Mucosa of descending colon (tissue), 3 donors: Measurements from ENCODE around the gene RLN2. TPM values are rescaled to one million over a fixed set of nuclear protein-coding genes. Genes with fewer than 3 reads are reported as not detected.
"Not testable (repeated sequence)": the region's sequence is repeated elsewhere in the genome, so short reads cannot be mapped to it uniquely, and the experiment has no call there.

ENCODE experiments used
- ATAC-seq: fragments of 200-7000 bp; cut with Tn5 transposase; one replicate; pipeline ENCODE4 v1.9.1; 2020; ENCODE audit warnings: mild to moderate bottlenecking, moderate library complexity
- DNase-seq, 3 donors: peaks; one replicate each; pipeline ENCODE4 v3.0.0-alpha.2; 2020
- H3K36me3 ChIP-seq: fragments of 200-600 bp; one replicate; pipeline ENCODE4 v1.8.0; 2021; ENCODE audit warnings: low read depth, mild to moderate bottlenecking
- H3K4me1 ChIP-seq: fragments of 200-600 bp; one replicate; pipeline ENCODE4 v1.8.0; 2021; ENCODE audit warnings: low read depth, mild to moderate bottlenecking
- H3K4me3 ChIP-seq: fragments of 200-600 bp; one replicate; pipeline ENCODE4 v1.8.0; 2021; ENCODE audit warnings: mild to moderate bottlenecking
- H3K9me3 ChIP-seq: fragments of 200-600 bp; one replicate; pipeline ENCODE4 v1.8.0; 2021; ENCODE audit warnings: mild to moderate bottlenecking
- intact Hi-C, 2 donors: fragments of 100-400 bp; cut with DNase I in 1 of 2; cut with micrococcal nuclease in 1 of 2; formaldehyde crosslinking; loops; one replicate each; pipeline versions ENCODE4 v1.11.0 to v1.11.1; 2022; cut with DNase I, micrococcal nuclease
- long read RNA-seq, 2 donors: library from polyadenylated mRNA; unstranded; transcript quantifications; one replicate each; pipeline ENCODE4 v2.0.0, GENCODE V29; 2019 to 2021
- total RNA-seq, 3 donors: library from RNA; stranded (reverse); fragmentation: NEBNext Ultra II Directional in 2 of 3; extraction: Animal tissue kit (Norgen Biotek cat#: 25700) in 2 of 3; gene quantifications; one replicate each; pipeline versions ENCODE4 v1.2.1 to v1.2.4, GENCODE V29; 2021 to 2023
- TF ChIP-seq, protein P1 (sequence below): fragments of 200-600 bp; IDR thresholded peaks from one replicate; pipeline ENCODE4 v1.8.0; 2022; ENCODE audit warnings: antibody characterized with exemption, mild to moderate bottlenecking
- donor health status: DM: no; HTN: no; CAD: no; lungs with moderate emphysema.
- donor health status: DM: no; HTN: no; CAD: no.
- donor health status: DM: no; HTN: yes; CAD: no.

Gene RLN2, protein sequence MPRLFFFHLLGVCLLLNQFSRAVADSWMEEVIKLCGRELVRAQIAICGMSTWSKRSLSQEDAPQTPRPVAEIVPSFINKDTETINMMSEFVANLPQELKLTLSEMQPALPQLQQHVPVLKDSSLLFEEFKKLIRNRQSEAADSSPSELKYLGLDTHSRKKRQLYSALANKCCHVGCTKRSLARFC
- under 1 TPM in 2 of 3 donors, not detected in 1; 0.32 to 0.58 TPM for total RNA-seq
- long read RNA-seq, donor 1: 0 reads
- long read RNA-seq, donor 2, partial matches to known transcripts: 1 of 1 reads
- long read RNA-seq, donor 2, other reads (novel, unspliced or antisense): 0 of 1 reads

DNA sequence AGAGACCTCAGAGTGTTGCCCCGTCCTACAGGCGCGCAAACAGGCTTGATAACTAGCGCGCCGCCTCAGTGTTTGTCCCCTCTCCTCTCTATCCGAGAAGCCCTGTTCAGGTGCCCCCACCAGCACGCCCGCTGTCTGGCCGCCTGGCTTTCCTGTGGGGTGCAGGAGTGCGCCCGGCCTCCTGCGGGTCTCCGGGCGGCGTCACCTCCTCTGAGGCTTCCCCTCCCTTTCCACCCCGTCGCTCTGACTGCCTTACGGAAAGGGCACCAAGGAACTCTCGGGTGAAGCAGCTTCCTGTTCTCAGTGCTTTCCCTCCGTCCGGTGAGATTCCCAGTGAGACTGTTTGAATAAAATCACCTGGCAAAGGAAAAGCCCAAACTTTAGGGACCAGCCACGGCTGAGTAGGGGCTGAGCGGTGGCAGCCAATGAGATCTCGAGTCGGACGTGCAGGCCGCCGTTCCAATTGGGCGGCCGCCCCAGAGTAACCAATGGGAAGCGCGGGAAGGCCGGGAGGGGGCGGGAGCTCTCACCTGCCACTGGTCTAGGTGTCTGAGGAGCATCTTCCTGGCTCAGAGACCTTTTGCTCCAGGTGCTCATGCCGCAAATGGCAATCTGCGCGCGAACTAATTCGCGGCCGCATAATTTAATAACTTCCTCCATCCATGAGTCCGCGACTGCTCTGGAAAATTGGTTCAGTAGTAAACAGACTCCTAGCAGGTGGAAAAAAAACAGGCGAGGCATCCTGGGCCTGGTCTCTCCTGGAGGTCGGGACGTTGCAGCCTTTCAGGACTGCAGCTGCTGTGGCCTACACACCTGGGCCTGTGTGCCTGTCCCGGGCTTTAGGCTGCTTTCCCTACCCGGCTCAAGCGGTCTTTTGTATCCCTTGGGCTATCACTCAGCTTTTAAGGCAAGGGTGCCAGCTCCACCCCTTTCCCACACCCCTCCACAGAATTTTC lies at the start of gene RLN2:
Gene RLN2, minus strand, starts transcription at position 877 of the 956 bp plus-strand sequence. Its CDS starts 136 bp downstream, at position 741.
- DNase-seq: peak in 2 of 3 donors; percentile 5 to 32
- H3K9me3 ChIP-seq, intact Hi-C loops, H3K36me3 ChIP-seq, H3K4me1 ChIP-seq, H3K4me3 ChIP-seq: not testable (repeated sequence)
- peak; percentile 100 for ATAC-seq

DNA sequence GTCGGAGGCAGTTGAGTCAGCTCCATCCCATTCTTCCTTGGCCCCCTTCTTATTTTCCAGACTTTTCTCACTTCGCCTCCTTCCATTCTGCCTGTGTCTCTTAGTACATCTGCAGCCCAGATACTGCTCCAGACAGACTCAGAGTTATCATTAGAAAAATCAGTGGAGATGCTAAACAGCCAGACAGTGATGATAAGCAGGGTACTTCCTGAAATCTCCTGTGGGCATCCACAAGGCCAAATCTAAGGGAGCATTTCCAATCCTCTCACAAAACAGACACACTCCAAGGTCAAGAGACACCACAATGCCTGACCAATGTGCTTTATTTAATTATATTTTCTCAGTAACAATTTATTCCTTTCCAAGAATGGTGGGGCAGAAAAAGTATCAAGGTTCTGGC lies 49.7 kb upstream of the RLN2 start:
- DNase-seq (no peak), ATAC-seq (no peak)
- TF ChIP-seq, protein P1, sequence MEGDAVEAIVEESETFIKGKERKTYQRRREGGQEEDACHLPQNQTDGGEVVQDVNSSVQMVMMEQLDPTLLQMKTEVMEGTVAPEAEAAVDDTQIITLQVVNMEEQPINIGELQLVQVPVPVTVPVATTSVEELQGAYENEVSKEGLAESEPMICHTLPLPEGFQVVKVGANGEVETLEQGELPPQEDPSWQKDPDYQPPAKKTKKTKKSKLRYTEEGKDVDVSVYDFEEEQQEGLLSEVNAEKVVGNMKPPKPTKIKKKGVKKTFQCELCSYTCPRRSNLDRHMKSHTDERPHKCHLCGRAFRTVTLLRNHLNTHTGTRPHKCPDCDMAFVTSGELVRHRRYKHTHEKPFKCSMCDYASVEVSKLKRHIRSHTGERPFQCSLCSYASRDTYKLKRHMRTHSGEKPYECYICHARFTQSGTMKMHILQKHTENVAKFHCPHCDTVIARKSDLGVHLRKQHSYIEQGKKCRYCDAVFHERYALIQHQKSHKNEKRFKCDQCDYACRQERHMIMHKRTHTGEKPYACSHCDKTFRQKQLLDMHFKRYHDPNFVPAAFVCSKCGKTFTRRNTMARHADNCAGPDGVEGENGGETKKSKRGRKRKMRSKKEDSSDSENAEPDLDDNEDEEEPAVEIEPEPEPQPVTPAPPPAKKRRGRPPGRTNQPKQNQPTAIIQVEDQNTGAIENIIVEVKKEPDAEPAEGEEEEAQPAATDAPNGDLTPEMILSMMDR: no peak
- Histone ChIP-seq H3K9me3 (no peaks in the 10 kb centered on the region), H3K4me1 (no peaks in the 10 kb centered on the region), H3K36me3 (no peaks in the 10 kb centered on the region), H3K4me3 (no peak overlapping the region)
- intact Hi-C loops: no loop called here

DNA sequence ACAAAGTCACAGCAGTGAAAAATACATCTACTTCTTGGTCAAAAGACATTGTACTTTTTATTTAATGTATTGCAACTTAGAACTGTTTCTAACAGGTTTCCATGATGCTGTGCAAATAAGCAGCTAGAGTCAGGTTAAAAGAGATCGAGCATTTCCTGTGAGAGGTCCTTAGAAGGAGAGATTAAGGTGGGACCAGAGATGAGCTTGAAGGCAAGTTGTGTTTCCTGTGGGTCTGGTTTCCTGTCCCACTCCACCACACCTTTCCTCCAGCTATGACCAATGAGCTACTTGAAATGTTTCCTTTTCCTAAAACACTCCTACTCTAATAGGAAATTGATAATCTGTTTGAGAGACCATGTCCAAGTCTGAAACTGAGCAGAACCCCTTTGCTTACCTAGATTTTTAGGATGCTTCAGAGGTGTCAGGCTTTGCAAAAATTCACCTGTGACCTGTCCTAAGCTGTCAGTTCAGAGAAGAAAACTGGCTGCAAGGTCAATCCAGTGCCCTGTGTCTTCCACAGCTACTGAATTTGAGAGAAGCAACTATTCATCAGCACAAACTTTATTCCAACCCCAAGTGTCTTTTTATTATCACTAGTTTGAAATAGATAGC lies 48.2 kb upstream of the RLN2 start:
- H3K4me1 ChIP-seq: no peaks in the 10 kb centered on the region
- no peak overlapping the region for H3K4me3 ChIP-seq
- no peaks in the 10 kb centered on the region for H3K36me3 ChIP-seq
- DNase-seq (no peak), ATAC-seq (peak; percentile 55)
- intact Hi-C loops: no loop called here
- no peaks in the 10 kb centered on the region for H3K9me3 ChIP-seq
- TF ChIP-seq, protein P1: no peak

DNA sequence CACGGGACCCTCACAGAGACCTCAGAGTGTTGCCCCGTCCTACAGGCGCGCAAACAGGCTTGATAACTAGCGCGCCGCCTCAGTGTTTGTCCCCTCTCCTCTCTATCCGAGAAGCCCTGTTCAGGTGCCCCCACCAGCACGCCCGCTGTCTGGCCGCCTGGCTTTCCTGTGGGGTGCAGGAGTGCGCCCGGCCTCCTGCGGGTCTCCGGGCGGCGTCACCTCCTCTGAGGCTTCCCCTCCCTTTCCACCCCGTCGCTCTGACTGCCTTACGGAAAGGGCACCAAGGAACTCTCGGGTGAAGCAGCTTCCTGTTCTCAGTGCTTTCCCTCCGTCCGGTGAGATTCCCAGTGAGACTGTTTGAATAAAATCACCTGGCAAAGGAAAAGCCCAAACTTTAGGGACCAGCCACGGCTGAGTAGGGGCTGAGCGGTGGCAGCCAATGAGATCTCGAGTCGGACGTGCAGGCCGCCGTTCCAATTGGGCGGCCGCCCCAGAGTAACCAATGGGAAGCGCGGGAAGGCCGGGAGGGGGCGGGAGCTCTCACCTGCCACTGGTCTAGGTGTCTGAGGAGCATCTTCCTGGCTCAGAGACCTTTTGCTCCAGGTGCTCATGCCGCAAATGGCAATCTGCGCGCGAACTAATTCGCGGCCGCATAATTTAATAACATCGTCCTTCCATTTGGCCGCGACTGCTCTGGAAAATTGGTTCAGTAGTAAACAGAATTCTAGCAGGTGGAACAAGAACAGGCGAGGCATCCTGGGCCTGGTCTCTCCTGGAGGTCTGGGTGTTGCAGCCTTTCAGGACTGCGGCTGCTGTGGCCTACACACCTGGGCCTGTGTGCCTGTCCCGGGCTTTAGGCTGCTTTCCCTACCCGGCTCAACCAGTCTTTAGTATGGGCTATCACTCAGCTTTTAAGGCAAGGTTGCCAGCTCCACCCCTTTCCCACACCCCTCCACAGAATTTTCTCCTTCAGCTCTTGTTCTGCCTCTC lies 34.8 kb upstream of the RLN2 start, which contains the start of gene RLN1:
Gene RLN1, minus strand, starts transcription at position 885 of the 990 bp plus-strand sequence. Its CDS starts 130 bp downstream, at position 755.
- DNase-seq (peak in 2 of 3 donors; percentile 7 to 37), ATAC-seq (peak; percentile 100)
- H3K9me3 ChIP-seq, H3K4me3 ChIP-seq, intact Hi-C loops, H3K4me1 ChIP-seq, H3K36me3 ChIP-seq: not testable (repeated sequence)

DNA sequence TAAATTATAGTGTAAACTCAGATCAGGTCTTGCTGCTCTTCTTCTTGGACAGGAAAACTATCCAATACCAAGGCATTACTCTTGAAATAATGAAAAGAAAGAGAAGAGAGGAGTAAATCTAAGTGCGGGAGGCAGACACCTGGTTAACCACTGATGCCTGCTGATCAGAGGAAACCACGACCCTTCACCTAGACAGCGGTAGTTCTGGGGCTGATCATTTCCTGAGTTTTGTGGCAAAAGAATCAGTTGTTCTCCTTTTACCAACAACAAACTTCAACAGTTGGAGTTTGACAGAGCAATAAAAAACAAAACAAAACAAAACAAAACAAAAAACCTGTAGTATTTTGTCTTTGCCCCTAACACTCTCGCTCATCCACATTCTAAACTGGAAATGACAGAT lies 32.2 kb upstream of the RLN2 start:
- H3K9me3 ChIP-seq: no peaks in the 10 kb centered on the region
- DNase-seq (no peak), ATAC-seq (no peak)
- intact Hi-C loops: no loop called here
- no peaks in the 10 kb centered on the region for H3K4me1 ChIP-seq
- H3K4me3 ChIP-seq: no peak overlapping the region
- TF ChIP-seq, protein P1: no peak
- no peaks in the 10 kb centered on the region for H3K36me3 ChIP-seq

DNA sequence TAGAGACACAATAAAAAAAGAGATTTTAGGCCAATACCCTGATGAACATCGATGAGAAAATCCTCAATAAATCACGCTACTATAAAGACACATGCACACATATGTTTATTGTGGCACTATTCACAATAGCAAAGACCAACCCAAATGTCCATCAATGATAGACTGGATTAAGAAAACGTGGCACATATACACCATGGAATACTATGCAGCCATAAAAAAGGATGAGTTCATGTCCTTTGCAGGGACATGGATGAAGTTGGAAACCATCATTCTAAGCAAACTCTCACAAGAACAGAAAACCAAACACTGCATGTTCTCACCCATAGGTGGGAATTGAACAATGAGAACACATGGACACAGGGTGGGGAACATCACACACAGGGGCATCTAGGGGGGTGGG lies 26.8 kb upstream of the RLN2 start:
- DNase-seq, H3K9me3 ChIP-seq, ATAC-seq, H3K4me1 ChIP-seq, H3K36me3 ChIP-seq, H3K4me3 ChIP-seq, intact Hi-C loops: not testable (repeated sequence)
